ENCODE data around the gene PPP1R1B.

DNA sequence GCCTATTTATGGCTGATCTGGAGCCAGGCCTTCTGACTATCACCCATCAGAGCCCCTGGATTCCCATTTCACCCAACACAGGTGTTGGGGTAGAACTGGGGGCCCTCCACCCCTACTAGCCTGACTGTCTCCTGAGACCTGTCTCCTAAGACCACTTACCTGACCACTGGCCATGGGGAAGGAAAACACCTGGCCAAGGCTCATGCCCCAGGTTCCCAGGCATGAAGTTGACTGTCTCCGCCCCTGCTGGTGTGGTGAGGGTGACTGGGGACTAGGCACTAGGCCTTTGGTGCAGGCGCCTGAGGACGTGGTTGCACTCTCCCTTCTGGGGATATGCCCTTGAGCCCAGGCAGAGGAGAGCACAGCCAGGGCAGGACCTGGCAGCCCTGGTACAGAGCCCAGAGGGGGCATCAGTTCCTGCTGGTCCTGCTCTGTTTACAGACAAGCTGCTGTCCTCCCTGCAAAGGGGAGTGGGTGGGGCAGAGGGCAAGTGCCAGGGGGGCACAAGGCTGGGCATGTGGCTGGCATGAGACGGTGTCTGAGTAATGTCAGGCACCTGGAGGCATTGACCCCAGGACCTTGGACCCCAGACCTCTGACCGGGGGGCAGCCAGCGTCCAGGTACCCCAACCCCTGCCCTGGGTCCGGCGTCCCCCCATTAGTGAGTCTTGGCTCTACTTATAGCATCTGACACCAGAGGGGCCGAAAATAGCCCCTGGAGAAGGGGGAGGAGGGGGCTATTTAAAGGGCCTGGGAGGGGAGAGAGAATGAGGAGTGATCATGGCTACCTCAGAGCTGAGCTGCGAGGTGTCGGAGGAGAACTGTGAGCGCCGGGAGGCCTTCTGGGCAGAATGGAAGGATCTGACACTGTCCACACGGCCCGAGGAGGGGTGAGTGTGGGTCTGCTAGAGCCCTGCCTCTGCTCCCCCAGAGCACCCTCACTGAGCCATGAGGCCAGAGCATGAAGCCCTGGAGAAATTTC is 38.1 kb downstream of the PPP1R1B start, which contains the start of gene TCAP:
- no peak for TF ChIP-seq EZH2 (optimal IDR thresholded peaks at IDR 0.05; ENCODE audit: low read depth, low read length)
- no peak for TF ChIP-seq CTCF (IDR thresholded peaks at IDR 0.05; ENCODE audit: low read length)

All from MM.1S (cell line).